ENCODE measurements around the gene C20orf202. TPM values are rescaled to one million over a fixed set of nuclear protein-coding genes. Genes with fewer than 3 reads are reported as not detected.

The C20orf202 gene
- total RNA-seq, 1 donor from 2014 or later = not detected

GRCh38 chr20:1225783-1226654 is 22.8 kb downstream of the C20orf202 start, which contains the start of gene RAD21L1:
TSS of gene RAD21L1 (plus strand) at chr20:1226044. CDS start at chr20:1228454, 2,410 bp downstream.
- FAIRE-seq = no peak

GRCh38 chr20:1229541-1229940 is 26.3 kb downstream of the C20orf202 start:
- H3K27me3 Mint-ChIP-seq (ENCODE audit: low read depth, unreplicated experiment) = peaks cover 9% of the 10 kb centered on the region

More at GRCh38 chr20:1225783-1226654, 22.8 kb downstream of the C20orf202 start, which contains the start of gene RAD21L1:
- Histone ChIP-seq H3K9ac (ENCODE audit: low read length) (peak within 1 kb of the TSS; percentile 71), H3K9me3 (ENCODE audit: insufficient read depth, low read depth, low read length) (no peaks in the 10 kb centered on the region), H3K36me3 (ENCODE audit: insufficient read depth, low read length) (no peaks in the 10 kb centered on the region), H3K27me3 (ENCODE audit: insufficient read depth, low read length) (peaks cover 16% of the 10 kb centered on the region), H3K4me3 (ENCODE audit: insufficient read depth, low read depth, low read length) (peak within 1 kb of the TSS; percentile 71), H3K4me1 (ENCODE audit: insufficient read depth, low read length) (no peaks in the 10 kb centered on the region), H4K20me1 (ENCODE audit: insufficient read depth, low read length) (no peaks in the 10 kb centered on the region), H3K27ac (ENCODE audit: low read depth, low read length) (no peak within 1 kb of the TSS), H2AFZ (ENCODE audit: low read depth, low read length) (peak within 1 kb of the TSS; percentile 92), H3K4me2 (ENCODE audit: low read length) (peak within 1 kb of the TSS; percentile 96), H3K79me2 (ENCODE audit: insufficient read depth, low read length) (no peaks in the 10 kb centered on the region)
- Mint-ChIP-seq H3K36me3 (ENCODE audit: low read depth, unreplicated experiment) (peaks cover 2% of the 10 kb centered on the region), H3K4me3 (ENCODE audit: unreplicated experiment) (peak within 1 kb of the TSS; percentile 87), H3K9me3 (ENCODE audit: unreplicated experiment) (peaks cover 7% of the 10 kb centered on the region), H3K27me3 (ENCODE audit: low read depth, unreplicated experiment) (peaks cover 17% of the 10 kb centered on the region), H3K4me1 (ENCODE audit: low read depth, unreplicated experiment) (no peaks in the 10 kb centered on the region), H3K27ac (ENCODE audit: unreplicated experiment) (no peak within 1 kb of the TSS)
- DNase-seq (ENCODE audit: low read depth) = peak; percentile 34
- no peak for TF ChIP-seq EZH2 (IDR thresholded peaks at IDR 0.05; ENCODE audit: insufficient read depth, low read length)
- TF ChIP-seq, protein P1, sequence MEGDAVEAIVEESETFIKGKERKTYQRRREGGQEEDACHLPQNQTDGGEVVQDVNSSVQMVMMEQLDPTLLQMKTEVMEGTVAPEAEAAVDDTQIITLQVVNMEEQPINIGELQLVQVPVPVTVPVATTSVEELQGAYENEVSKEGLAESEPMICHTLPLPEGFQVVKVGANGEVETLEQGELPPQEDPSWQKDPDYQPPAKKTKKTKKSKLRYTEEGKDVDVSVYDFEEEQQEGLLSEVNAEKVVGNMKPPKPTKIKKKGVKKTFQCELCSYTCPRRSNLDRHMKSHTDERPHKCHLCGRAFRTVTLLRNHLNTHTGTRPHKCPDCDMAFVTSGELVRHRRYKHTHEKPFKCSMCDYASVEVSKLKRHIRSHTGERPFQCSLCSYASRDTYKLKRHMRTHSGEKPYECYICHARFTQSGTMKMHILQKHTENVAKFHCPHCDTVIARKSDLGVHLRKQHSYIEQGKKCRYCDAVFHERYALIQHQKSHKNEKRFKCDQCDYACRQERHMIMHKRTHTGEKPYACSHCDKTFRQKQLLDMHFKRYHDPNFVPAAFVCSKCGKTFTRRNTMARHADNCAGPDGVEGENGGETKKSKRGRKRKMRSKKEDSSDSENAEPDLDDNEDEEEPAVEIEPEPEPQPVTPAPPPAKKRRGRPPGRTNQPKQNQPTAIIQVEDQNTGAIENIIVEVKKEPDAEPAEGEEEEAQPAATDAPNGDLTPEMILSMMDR (IDR thresholded peaks at IDR 0.05; ENCODE audit: insufficient read depth, low read depth, low read length) = no peak

More at GRCh38 chr20:1229541-1229940, 26.3 kb downstream of the C20orf202 start:
- no peaks in the 10 kb centered on the region for H3K9me3 Mint-ChIP-seq (ENCODE audit: unreplicated experiment)
- Histone ChIP-seq H4K20me1 (ENCODE audit: insufficient read depth, low read length) (no peaks in the 10 kb centered on the region), H2AFZ (ENCODE audit: low read depth, low read length) (no peak overlapping the region), H3K79me2 (ENCODE audit: insufficient read depth, low read length) (no peaks in the 10 kb centered on the region), H3K27me3 (ENCODE audit: insufficient read depth, low read length) (peaks cover 33% of the 10 kb centered on the region), H3K4me2 (ENCODE audit: low read length) (no peak overlapping the region), H3K27ac (ENCODE audit: low read depth, low read length) (no peak overlapping the region), H3K36me3 (ENCODE audit: insufficient read depth, low read length) (no peaks in the 10 kb centered on the region), H3K9me3 (ENCODE audit: insufficient read depth, low read depth, low read length) (no peaks in the 10 kb centered on the region), H3K4me1 (ENCODE audit: insufficient read depth, low read length) (no peaks in the 10 kb centered on the region), H3K9ac (ENCODE audit: low read length) (no peak overlapping the region), H3K4me3 (ENCODE audit: insufficient read depth, low read depth, low read length) (no peak overlapping the region)
- no peak overlapping the region for H3K4me3 Mint-ChIP-seq (ENCODE audit: unreplicated experiment)
- H3K36me3 Mint-ChIP-seq (ENCODE audit: low read depth, unreplicated experiment) = peaks cover under 1% of the 10 kb centered on the region
- TF ChIP-seq, protein P1 (IDR thresholded peaks at IDR 0.05; ENCODE audit: insufficient read depth, low read depth, low read length) = no peak
- TF ChIP-seq EZH2 (IDR thresholded peaks at IDR 0.05; ENCODE audit: insufficient read depth, low read length) = no peak
- H3K4me1 Mint-ChIP-seq (ENCODE audit: low read depth, unreplicated experiment) = no peaks in the 10 kb centered on the region
- no peak overlapping the region for H3K27ac Mint-ChIP-seq (ENCODE audit: unreplicated experiment)
- DNase-seq (ENCODE audit: low read depth) (no peak), FAIRE-seq (no peak)

Data from astrocyte (in vitro differentiated cells and primary cell).